ENCODE data around the gene SERPINE1. TPM values are rescaled to one million over a fixed set of nuclear protein-coding genes. Genes with fewer than 3 reads are reported as not detected.
"Not testable (repeated sequence)": the region's sequence is repeated elsewhere in the genome, so short reads cannot be mapped to it uniquely, and the experiment has no call there.

Gene SERPINE1
- polyA plus RNA-seq, 3 donors, result 17.2 to 110 (median 29.5) TPM

- H3K27ac ChIP-seq (ENCODE audit: low read depth, low read length), result no peak overlapping the region
- 44 to 70% (median 61%) methylated on average over 10 of the region's 10 CpGs for WGBS, 3 donors
Observed at GRCh38 chr7:101119876-101120275, 7.0 kb upstream of the SERPINE1 start.

GRCh38 chr7:101120315-101120714, 6.6 kb upstream of the SERPINE1 start:
- H3K27ac ChIP-seq (ENCODE audit: low read depth, low read length), result no peak overlapping the region
- 67 to 86% (median 81%) methylated on average over 4 of the region's 4 CpGs for WGBS, 3 donors

- H3K27ac ChIP-seq (ENCODE audit: low read depth, low read length), result not testable (repeated sequence)
- WGBS, 3 donors, result 53 to 72% (median 60%) methylated on average over 8 to 9 of the region's 9 CpGs
Observed at GRCh38 chr7:101121631-101121990, 5.3 kb upstream of the SERPINE1 start.

- peak overlapping the region; percentile 81 for H3K27ac ChIP-seq (ENCODE audit: low read depth, low read length)
- WGBS, 3 donors, result 18 to 29% (median 24%) methylated on average over 16 to 17 of the region's 17 CpGs
Observed at GRCh38 chr7:101121991-101122932, 4.6 kb upstream of the SERPINE1 start.

- WGBS, 3 donors, result 83 to 93% (median 91%) methylated on average over 11 of the region's 11 CpGs
- no peak overlapping the region for H3K27ac ChIP-seq (ENCODE audit: low read depth, low read length)
Observed at GRCh38 chr7:101122933-101123702, 3.8 kb upstream of the SERPINE1 start.

- 82 to 96% (median 90%) methylated on average over 3 of the region's 3 CpGs for WGBS, 3 donors
- H3K27ac ChIP-seq (ENCODE audit: low read depth, low read length), result no peak overlapping the region
Observed at GRCh38 chr7:101123703-101124068, 3.2 kb upstream of the SERPINE1 start.

GRCh38 chr7:101124376-101125056, 2.4 kb upstream of the SERPINE1 start:
- no peak overlapping the region for H3K27ac ChIP-seq (ENCODE audit: low read depth, low read length)
- 29 to 48% (median 39%) methylated on average over 7 of the region's 7 CpGs for WGBS, 3 donors

- WGBS, 3 donors, result 30 to 36% (median 32%) methylated on average over 15 of the region's 15 CpGs
Observed at GRCh38 chr7:101125989-101126650, 784 bp upstream of the SERPINE1 start.

GRCh38 chr7:101127460-101128039, 646 bp downstream of the SERPINE1 start:
- H3K27ac ChIP-seq (ENCODE audit: low read depth, low read length), result no peak overlapping the region
- 70 to 82% (median 79%) methylated on average over 3 of the region's 3 CpGs for WGBS, 3 donors

More at GRCh38 chr7:101125989-101126650, 784 bp upstream of the SERPINE1 start:
- H3K27ac ChIP-seq (ENCODE audit: low read depth, low read length), result no peak overlapping the region

GRCh38 chr7:101128040-101128834, 1.3 kb downstream of the SERPINE1 start:
- WGBS, 3 donors, result 68 to 83% (median 81%) methylated on average over 14 of the region's 14 CpGs
- no peak overlapping the region for H3K27ac ChIP-seq (ENCODE audit: low read depth, low read length)

GRCh38 chr7:101129603-101130117, 2.8 kb downstream of the SERPINE1 start:
- WGBS, 3 donors, result 88 to 95% (median 94%) methylated on average over 3 of the region's 3 CpGs
- no peak overlapping the region for H3K27ac ChIP-seq (ENCODE audit: low read depth, low read length)

- WGBS, 3 donors, result 79 to 93% (median 88%) methylated on average over 18 of the region's 18 CpGs
- H3K27ac ChIP-seq (ENCODE audit: low read depth, low read length), result not testable (repeated sequence)
Observed at GRCh38 chr7:101132626-101133600, 6.0 kb downstream of the SERPINE1 start.

- WGBS, 3 donors, result 62 to 80% (median 77%) methylated on average over 15 of the region's 15 CpGs
- H3K27ac ChIP-seq (ENCODE audit: low read depth, low read length), result no peak overlapping the region
Observed at GRCh38 chr7:101133621-101134398, 6.9 kb downstream of the SERPINE1 start.

GRCh38 chr7:101134399-101134980, 7.6 kb downstream of the SERPINE1 start:
- H3K27ac ChIP-seq (ENCODE audit: low read depth, low read length), result no peak overlapping the region

GRCh38 chr7:101137651-101138212, 10.8 kb downstream of the SERPINE1 start:
- 60 to 73% (median 72%) methylated on average over 9 of the region's 9 CpGs for whole genome bisulfite sequencing, 3 donors
- H3K27ac ChIP-seq (ENCODE audit: low read depth, low read length), result no peak overlapping the region

More at GRCh38 chr7:101134399-101134980, 7.6 kb downstream of the SERPINE1 start:
- WGBS, 3 donors, result 66 to 76% (median 75%) methylated on average over 6 of the region's 6 CpGs

Data from adipose tissue (tissue), 3 donors.